Measurements from ENCODE around the gene GALNT17.

Gene GALNT17

DNA sequence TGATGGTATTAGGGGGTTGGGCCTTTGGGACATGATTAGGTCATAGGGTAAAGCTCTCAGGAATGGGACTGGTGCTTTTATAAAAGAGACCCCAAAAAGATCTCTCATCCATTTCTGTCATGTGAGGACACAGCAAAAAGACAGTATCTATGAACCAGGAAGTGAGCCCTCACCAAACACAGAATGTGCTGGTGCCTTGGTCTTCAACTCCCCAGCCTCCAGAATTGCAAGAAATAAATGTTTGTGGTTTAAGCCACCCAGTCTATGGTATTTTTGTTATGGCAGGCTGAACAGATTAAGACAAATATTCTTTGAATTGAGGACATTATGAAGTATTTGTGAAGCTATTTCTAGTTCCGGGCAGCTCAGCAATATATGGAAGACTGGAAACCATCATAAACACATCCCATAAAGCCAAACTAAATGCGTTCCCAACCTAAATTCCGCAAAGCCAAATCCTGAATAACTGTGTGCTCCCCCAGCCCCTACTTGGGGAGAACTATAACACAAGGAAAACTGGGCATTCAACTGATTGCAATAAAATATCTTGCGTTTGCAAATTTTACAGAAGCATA is 153.7 kb downstream of the GALNT17 start:
- DNase-seq (ENCODE audit: low read depth in 2 of 2) = no peak

DNA sequence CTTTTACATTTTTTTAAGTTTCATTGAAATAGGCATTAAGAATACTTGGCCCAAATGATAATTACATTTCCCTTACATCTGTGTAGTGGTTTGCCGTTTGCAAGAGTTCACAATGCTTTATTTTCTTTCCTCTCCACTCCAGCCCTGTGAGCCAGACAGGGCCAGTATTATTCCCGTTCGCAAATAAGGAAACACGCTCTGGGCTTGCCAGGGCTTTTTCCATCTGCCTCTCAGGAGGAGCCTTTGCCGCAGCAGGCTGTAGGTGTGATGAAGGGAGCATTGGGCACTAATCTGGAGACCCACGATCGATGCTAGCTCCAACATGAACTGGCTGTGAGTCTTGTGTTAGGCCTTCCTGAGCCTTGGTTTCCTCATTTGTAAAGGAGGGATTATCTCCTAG is 154.4 kb downstream of the GALNT17 start:
- DNase-seq (ENCODE audit: low read depth in 2 of 2) = no peak

DNA sequence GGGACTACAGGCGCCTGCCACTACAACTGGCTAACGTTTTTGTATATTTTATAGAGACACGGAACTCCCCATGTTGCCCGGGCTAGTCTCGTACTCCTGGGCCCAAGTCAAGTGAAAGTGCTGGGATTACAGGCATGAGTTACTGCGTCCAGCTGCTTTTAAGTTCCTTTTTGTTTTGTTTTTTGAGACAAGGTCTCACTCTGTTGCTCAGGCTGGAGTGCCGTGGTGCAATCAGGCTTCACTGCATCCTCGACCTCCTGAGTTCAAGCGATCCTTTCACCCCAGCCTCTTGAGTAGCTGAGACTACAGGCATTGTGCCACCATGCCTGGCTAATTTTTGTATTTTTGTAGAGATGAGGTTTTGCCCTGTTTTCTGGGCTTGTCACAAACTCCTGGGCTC is 155.0 kb downstream of the GALNT17 start:
- DNase-seq (ENCODE audit: low read depth in 2 of 2) = no peak

DNA sequence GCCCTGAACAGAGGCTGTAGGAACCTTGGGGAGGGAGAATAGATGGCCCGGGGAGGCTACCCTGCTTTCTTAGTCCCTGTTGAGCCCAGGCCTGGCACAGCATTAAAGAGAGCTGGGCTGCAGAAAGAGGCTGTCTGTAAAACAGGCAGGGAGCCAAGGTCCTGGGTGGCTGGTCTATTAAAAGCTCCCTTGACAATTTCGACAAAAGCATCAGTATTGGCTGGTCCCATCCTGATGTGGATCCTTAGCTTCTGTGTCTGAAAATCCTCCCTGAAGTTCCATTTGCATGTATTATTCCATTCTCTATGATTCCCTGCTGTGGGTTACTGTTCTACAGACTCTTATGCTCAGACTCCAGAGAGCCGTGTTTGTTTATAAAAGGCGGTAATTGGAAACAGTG is 158.5 kb downstream of the GALNT17 start:
- DNase-seq (ENCODE audit: low read depth in 2 of 2) = no peak

DNA sequence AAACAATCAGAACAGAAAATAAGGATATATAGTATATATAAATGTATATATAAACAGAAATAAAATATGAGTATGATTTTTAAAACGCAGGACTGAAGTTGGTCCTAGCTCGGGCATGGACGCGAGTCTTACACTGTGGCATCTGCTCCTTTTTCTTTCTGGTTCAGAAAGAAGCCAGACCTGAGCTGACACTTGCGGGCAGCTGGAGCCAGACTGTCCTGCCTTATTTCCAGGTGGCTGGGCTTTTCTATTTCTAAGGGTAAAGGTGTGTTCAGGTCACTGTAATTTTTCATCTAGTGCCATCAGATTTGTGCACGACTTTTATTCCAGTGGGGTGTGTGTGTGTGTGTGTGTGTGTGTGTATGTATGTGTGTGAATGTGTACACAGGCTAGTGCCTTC is 166.4 kb downstream of the GALNT17 start:
- DNase-seq (ENCODE audit: low read depth in 2 of 2) = no peak

DNA sequence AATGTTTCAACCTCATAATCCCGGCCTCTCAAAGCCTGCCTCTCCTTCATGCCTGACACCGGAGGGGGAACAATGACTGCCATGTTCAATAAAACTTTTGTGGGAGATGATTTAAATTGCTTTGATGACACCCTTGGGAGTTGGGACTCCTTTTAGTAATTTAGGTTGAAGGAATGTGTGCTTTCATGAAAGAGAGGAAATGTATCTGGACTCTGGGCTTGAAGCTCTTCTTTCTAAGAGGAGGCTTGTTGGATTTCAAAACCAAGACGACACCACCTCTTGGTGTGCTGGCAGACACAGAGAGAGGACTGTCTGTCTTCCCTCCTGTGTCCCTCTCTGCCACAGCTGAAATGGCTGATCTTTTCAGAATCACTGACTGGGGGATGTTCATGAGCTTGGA is 168.1 kb downstream of the GALNT17 start:
- no peak for DNase-seq (ENCODE audit: low read depth in 2 of 2)

DNA sequence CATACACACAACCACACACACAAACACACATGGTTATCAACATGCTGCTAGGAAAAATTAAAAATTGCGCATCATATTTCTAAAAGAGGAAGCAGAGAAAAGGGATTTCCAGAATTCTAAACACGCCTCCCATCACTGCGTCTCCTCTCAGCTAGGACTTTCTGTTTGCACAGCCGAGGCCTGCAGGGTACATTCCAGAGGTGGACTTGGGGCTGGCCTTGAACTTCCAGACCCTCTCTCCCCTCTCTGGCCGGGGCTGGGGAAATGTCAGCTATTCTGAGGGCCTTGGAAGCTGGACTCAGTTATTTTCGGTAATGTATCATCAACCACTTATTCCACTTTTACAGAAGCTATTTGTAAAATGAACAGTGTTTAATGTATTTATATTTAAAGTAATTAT is 168.7 kb downstream of the GALNT17 start:
- DNase-seq (ENCODE audit: low read depth in 2 of 2) = no peak

DNA sequence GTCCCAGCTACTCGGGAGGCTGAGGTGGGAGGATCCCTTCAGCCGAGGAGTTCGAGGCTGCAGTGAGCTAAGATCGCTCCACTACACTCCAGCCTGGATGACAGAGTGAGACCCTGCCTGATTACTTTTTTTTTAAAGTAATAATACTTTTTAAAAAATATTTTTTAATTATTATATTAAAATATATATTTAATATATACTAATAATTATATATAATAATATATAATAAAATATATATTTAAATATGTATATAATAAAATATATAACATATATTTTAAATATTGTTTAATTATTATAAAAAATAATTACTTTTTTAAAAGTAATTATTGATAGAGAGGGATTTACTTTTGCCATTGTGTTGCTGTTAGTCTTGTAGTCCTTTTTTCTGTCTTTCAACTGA is 169.2 kb downstream of the GALNT17 start:
- no peak for DNase-seq (ENCODE audit: low read depth in 2 of 2)

DNA sequence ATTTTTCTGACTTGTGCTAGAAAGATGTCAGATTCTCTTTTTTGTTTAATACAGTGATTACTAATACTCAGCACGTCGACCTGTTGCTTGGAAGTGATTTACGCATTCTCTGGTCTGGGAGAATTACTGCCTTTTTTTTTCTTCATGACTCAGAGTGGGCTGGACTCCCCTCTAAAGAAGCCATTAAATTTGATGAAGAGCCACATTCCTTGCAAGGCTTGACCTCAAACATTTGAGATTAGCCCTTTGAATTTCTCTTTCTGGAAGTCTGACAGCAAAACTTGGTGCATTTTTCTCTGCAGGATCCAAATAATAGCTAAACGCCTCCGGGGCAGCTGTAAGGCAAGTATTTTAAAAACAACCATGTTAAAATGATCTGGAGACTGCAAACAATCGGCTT is 171.6 kb downstream of the GALNT17 start:
- no peak for DNase-seq (ENCODE audit: low read depth in 2 of 2)

DNA sequence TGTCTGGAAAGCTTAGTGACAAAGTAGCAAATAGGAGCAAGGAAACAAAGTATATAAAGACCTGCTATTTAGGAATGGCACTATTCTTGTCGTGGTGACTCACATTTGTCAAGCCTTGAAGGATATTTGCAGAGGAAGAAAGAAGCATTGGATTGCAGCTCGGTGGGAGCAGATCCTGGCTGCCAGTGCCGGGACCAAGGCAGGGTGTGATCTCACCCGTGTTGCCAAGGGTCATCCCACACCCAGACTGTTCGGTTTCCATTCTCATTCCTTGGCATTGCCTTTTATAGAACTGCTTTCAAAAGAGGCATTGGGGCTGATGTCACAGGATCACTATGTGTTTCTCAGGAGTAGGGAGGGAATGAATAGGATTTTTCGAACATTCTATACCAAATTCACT is 176.2 kb downstream of the GALNT17 start:
- DNase-seq (ENCODE audit: low read depth in 2 of 2) = no peak

DNA sequence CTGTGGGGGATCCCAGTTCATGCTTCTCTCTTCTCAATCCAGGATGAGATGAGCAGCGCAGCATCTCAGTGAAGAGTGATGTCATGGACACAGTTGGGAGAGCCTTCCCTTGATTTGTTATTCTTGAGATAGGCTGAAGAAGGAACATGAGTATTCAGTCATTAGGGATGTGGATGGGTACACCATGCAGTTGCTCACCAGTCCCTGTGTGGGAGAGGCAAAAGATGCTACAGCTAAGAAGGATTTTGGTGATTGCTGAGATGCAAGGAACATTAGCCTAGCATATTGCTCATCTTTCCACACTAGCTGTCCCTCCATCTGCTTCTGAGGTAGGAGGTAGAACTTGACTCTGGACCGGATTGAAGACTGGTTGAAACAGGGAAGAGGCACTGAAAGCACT is 179.6 kb downstream of the GALNT17 start:
- no peak for DNase-seq (ENCODE audit: low read depth in 2 of 2)

DNA sequence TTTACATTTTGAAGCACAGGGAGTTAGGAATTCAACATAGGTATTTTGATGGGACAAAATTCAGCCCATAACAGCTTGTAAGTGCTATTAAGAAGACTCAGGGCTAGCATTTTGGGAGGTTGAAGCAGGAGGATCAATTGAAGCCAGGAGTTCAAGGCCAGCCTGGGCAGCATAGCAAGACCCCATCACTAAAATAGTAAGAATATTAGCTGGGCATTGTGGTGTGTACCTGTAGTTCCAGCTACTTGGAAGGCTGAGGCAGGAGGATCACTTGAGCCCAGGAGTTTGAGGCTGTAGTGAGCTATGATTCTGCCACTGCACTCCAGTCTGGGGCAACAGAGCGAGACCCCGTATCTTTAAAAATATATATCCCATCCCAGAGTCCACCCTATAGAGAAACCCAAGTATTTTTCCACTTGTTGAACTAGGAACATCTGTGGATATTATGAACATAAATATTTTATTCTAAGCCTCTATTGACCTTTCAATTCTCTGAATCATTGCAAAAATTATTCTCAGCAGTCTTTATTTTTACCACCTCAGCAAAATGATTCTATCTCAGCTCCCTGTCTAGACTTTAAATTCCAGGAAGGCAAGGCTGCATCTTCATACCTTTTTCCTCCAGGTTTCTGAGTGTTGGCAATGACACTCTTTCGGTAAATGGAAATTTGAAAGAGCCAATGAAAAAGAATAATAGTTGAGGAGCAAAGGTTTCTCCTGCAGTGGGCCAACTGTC is 181.0 kb downstream of the GALNT17 start:
- no peak for DNase-seq (ENCODE audit: low read depth in 2 of 2)

DNA sequence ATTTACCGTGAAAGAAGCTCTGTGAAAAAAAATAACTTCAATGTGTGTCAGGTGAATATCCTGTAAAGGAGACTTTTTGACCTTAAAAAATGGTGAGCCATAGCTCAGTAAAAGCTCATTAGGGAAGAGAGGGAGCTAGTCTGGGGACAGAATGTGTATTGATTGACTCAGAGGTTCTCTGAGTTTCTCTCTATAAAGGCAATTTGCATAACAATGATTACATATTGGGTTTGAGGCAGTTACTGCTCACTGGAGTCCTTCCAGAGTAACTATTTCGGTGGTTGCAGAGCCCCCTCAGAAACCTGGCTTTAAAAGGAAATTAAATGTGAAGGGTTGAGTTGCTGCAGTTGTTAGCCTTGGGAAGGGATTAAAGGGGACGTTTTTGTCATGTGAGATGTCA is 181.6 kb downstream of the GALNT17 start:
- DNase-seq (ENCODE audit: low read depth in 2 of 2) = no peak

DNA sequence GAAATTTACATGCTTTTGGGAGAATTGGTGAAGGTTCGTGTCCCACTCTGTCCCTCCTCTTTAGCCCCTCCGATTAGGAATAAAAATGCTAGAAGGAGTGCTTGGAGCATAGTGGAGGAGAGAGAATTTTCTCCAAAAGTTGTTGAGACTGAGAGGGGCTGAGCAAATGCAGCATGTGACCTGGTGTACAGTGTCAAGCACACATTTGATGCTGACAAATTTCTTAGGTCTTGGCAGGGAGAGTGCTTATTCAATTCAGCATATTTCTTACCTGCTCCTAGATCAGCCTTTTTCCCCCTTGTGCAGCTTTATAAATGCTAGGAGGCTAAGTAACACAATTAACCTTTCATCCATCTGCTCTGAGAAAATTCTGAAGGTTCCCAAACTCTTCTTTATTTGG is 189.0 kb downstream of the GALNT17 start:
- DNase-seq (ENCODE audit: low read depth in 2 of 2) = no peak

DNA sequence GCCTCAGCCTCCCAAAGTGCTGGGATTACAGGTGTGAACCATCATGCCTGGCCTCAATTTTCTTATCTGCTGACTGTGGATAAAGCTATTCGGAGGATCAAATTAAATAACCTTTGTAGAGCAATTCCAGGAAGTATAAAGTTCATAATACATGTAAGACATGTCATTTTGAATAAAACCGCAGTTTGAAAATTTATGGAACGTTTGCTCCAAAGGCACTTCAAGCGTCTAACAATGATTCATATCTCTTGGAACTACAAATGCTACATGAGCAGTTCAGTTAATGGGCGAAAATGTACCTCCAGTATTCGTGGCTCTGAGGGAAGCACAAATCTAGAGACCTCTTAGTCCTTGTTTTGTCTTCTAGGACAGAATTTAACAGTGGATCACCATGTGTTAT is 190.3 kb downstream of the GALNT17 start:
- no peak for DNase-seq (ENCODE audit: low read depth in 2 of 2)

DNA sequence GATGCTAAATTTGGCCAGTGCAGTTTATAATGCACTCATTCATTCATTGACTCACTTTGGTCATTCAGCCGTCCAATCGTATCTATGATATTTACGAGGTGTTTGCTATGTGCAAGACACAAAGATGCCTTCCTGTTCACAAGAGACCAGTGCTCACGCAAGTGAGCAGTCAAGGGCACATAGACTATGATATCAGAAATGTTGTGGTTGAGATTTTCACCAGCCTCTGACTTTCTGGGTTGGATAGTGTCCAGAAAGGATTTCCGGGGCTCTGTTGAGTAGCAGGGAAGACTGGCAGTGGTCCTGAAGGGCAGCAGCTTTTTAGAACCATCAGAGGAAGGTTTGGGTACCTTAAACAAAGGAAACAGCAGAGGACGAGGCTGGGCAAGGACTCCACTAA is 191.8 kb downstream of the GALNT17 start:
- DNase-seq (ENCODE audit: low read depth in 2 of 2) = no peak

DNA sequence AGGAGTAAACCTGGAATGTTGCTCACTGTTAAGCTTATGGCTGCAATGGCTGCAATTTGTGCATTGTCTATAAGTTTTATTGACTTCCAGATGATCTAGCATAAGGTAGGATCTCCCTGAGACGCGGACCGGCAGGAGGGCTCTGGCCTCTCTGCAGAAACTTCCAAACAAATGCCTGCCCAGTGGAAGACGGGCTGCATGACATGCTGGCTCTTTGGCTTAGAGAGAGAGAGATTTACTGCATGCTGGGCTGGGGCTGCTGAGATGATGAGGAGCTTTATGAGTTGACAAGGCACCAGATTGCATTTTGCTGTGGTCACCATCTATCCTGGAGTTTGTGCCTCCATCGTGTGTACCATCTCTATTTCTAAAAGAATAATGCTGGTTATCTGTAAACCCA is 193.2 kb downstream of the GALNT17 start:
- DNase-seq (ENCODE audit: low read depth in 2 of 2) = no peak

DNA sequence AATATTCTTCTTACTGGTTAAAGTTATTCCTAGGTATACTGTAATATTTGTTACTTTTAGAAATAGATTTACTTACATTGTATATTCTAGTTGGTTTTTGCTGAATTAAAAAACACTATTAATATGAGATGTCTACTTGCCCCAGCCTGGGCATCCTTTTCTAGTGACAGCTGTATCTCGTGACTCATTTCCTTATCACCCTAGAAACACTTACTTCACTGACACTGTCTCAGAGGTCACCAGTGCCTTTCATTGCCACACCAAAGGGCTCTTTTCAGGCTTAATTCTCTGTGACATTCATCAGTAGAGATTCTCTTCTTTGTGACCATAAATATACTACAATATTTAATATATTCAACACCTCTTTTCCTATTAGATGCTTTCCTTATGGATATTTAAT is 194.7 kb downstream of the GALNT17 start:
- no peak for DNase-seq (ENCODE audit: low read depth in 2 of 2)

DNA sequence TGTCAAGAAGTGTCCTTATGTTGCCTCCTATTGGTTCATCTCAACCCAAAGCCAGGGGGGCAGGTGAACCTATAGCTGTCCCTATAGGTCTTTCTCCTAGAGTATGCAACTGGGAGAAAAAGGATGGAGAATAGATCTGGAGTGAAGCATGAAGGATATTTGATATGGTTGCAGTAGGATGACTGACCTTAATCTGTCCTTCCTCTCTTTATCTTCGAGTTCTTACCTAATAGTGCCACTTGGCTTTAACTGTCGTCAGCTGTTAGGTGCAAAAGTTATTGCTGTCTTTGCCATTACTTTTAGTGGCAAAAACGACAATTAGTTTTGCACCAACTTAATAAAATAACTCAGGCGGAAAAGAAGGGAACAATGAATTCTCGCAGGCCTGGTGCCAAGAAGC is 196.0 kb downstream of the GALNT17 start:
- DNase-seq (ENCODE audit: low read depth in 2 of 2) = no peak

DNA sequence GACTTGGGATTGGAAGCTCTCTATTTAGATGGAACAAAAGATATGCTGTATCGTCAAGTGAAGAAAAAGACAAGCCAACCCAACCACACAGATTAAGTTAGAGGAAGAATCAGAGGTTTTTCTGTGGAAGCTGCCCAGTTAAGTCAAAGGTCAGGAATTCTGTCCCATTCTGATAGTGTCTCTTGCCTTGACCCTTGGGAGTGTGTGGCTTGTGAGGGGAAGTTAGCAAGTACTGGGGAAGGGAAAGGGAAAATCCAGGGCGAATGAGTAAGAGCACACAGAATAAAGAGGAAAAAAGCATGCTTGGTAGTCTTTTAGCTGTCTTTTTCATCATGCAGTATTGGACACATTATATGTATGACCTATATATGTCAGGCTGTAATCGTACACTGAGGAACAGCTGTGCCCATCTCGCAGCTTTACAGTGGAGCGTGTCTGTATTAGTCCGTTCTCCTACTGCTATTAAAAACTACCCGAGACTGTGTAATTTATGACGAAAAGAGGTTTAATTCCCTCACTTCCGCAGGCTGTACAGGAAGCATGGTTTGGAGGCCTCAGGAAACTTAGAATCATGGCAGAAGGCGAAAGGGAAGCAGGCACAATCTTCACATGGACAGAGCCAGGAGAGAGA is 197.2 kb downstream of the GALNT17 start:
- DNase-seq (ENCODE audit: low read depth in 2 of 2) = no peak

DNA sequence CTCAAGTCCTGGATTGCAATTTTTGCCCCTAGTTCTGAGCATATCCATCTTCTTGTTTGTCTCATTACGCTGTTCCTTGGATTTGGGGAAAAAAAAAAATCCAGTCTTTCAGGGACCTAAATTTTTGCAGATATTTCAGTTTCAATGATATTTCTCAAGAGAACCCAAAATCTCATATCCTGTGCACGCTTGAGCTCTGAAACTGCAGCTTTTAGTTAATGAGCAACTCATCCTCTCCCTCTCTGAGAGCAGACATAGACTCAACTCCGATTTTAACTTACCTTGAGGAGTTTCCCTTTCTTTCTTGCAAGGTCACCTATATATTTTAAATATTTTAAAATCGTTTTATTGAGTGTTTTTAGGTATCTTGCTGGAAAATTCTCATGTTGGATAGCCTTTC is 200.3 kb downstream of the GALNT17 start:
- no peak for DNase-seq (ENCODE audit: low read depth in 2 of 2)

DNA sequence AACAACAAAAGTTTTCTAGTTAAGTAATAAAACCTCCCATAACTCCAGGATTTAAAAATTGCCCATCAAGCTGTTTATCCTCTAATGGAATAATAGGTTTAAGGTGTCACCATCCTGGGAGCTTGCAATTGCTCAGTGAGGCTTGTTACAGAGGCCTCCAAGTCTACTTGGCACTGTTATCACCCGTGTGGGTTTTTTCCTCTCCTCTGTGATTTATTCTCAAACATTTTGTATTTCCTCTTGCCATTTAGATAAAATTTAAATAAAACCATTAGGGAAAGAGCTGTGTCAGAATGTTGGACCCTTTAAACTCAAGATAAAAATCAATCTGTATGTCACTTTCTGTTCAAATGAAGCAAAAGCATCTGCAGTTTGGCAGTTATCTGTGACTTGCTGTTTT is 202.6 kb downstream of the GALNT17 start:
- no peak for DNase-seq (ENCODE audit: low read depth in 2 of 2)

DNA sequence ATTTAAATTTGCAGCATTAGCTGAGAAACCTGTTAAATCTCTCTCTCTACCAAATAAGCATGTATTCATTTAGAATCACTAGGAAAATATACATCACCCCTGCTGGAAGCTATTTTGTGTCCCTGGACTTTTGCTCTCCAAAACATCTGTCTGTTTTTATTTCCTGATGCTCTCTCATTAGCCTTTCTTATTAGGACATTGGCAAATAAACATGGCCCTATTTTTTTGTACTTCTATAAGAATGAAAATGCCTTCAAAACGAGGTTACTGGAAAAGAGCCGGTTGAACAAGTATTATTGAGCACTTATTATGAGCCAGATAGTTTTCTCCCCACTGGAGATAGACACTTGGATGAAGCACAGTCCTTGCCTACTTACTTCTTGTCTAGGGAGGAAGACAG is 206.9 kb downstream of the GALNT17 start:
- no peak for DNase-seq (ENCODE audit: low read depth in 2 of 2)

DNA sequence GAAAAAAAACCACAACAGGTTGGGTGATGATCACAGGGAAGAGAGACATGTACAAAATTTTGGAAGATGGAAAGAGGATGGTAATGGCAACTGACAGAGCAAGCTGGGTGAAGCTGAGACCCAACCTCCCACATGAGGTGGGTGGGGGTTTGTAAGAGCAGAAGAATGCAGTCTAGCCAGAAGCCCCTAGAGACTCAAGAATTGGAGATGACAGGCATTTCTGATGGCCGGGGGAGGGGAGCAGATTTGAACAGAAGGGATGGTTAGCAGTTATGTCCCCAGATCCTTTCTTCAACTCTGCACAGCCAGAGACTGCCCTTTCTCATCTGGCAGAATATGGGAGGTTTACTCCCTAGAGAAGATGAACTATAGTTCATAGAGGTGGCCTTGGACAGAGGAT is 208.0 kb downstream of the GALNT17 start:
- DNase-seq (ENCODE audit: low read depth in 2 of 2) = no peak
